K562 (cell line): Measurements from ENCODE around the gene HOXC12. TPM values are rescaled to one million over a fixed set of nuclear protein-coding genes. Genes with fewer than 3 reads are reported as not detected.
A peak's percentile ranks its signal among the peaks of the same experiment; 100 is the strongest.

Source experiments
- ATAC-seq: fragments of 200-7000 bp; cut with Tn5 transposase; 3 replicates; pipeline ENCODE4 v1.9.1; 2020; ENCODE audit warnings: moderate library complexity
- BruUV-seq: library from RNA; stranded (reverse); fragments of 400-500 nt; replicated peaks from 2 replicates; lab custom pipeline; 2021; lab: Mats Ljungman, UMichigan
- CTCF ChIA-PET: fragments of 300-600 bp; formaldehyde crosslinking; extraction: SDS; loops from one replicate; lab custom pipeline; 2021; ENCODE audit warnings: low intra/inter-chr PET ratio; lab: Yijun Ruan, JAX
- POLR2A ChIA-PET: fragments of 300-600, 350-650 bp; sonication (Branson Sonifier 250); formaldehyde crosslinking; extraction: SDS; loops from one replicate; lab custom pipeline; 2021; ENCODE audit warnings: antibody characterized with exemption, inconsistent platforms; lab: Yijun Ruan, JAX
- DNase-seq, 4 experiments: peaks; one replicate each; pipeline versions ENCODE4 v3.0.0 to v3.0.0-alpha.2; 2011 to 2018; ENCODE audit warnings: low spot score in 3 of 4, mixed read lengths in 3 of 4; ENCODE audit errors: extremely low read depth in 1 of 4
- FAIRE-seq: peaks from 2 replicates; lab custom pipeline; 2011; peaks lifted over from hg19 to GRCh38; lab: Jason Lieb, UNC
- H2AFZ ChIP-seq: 2 replicates; pipeline ENCODE4 v1.6.0; 2011; ENCODE audit warnings: low read depth, low read length, control low read depth, inconsistent platforms
- H3K27ac ChIP-seq: fragments of 200-600 bp; 3 replicates; pipeline ENCODE4 v1.8.0; 2011; ENCODE audit warnings: low read depth, mild to moderate bottlenecking, control low read depth, inconsistent platforms, low read length, moderate library complexity, mixed read lengths; ENCODE audit errors: extremely low read depth
- H3K27me3 ChIP-seq, 2 experiments: fragments of 300-600 bp in 1 of 2; 2 replicates in 1 of 2; 3 replicates in 1 of 2; pipeline versions ENCODE4 v1.6.0 to v1.8.0; 2011; ENCODE audit warnings: inconsistent platforms in 2 of 2, low read length in 2 of 2, mild to moderate bottlenecking in 1 of 2, mixed read lengths in 1 of 2, moderate library complexity in 1 of 2; ENCODE audit not compliant: control insufficient read depth in 2 of 2, insufficient read depth in 2 of 2
- H3K36me3 ChIP-seq: fragments of 300-600 bp; 3 replicates; pipeline ENCODE4 v1.8.0; 2011; ENCODE audit warnings: mild to moderate bottlenecking, low read length, inconsistent platforms; ENCODE audit not compliant: control insufficient read depth, insufficient read depth
- H3K4me1 ChIP-seq, 2 experiments: fragments of 200-600 bp in 1 of 2; replicated peaks in 1 of 2; 2 replicates in 1 of 2; 3 replicates in 1 of 2; pipeline versions ENCODE4 v1.5.1 to v1.8.0; 2011; ENCODE audit warnings: inconsistent platforms in 2 of 2, low read length in 2 of 2, mild to moderate bottlenecking in 1 of 2, mixed read lengths in 1 of 2, moderate library complexity in 1 of 2; ENCODE audit not compliant: control insufficient read depth in 2 of 2, insufficient read depth in 2 of 2
- H3K4me2 ChIP-seq: 2 replicates; pipeline ENCODE4 v1.6.1; 2011; ENCODE audit warnings: low read length, control low read depth, inconsistent platforms, mixed read lengths; ENCODE audit not compliant: insufficient read depth
- H3K4me3 ChIP-seq: fragments of 200-600 bp; sonication (generic), shearing (Covaris generic); 2 replicates; pipeline ENCODE4 v1.5.1; 2016; ENCODE audit warnings: control low read depth, inconsistent platforms
- H3K79me2 ChIP-seq: fragments of 200-600 bp; 3 replicates; pipeline ENCODE4 v1.8.0; 2011; ENCODE audit warnings: low read length, inconsistent platforms; ENCODE audit not compliant: control insufficient read depth, insufficient read depth
- H3K9ac ChIP-seq, 2 experiments: 2 replicates each; pipeline versions ENCODE4 v1.6.0 to v1.6.1; 2011; ENCODE audit warnings: low read depth in 2 of 2, low read length in 2 of 2, control low read depth in 1 of 2, inconsistent platforms in 1 of 2, mild to moderate bottlenecking in 1 of 2, mixed read lengths in 1 of 2; ENCODE audit not compliant: insufficient read depth in 1 of 2
- H3K9me1 ChIP-seq: one replicate; pipeline ENCODE4 v1.6.0; 2011; ENCODE audit warnings: inconsistent platforms, mild to moderate bottlenecking, low read length, moderate library complexity; ENCODE audit not compliant: control insufficient read depth, insufficient read depth
- H3K9me3 ChIP-seq: replicated peaks from 2 replicates; pipeline ENCODE4 v1.5.1; 2011; ENCODE audit warnings: low read depth, low read length, inconsistent platforms; ENCODE audit not compliant: control insufficient read depth, insufficient read depth
- H4K20me1 ChIP-seq: replicated peaks from 2 replicates; pipeline ENCODE4 v1.6.1; 2011; ENCODE audit warnings: low read length, inconsistent platforms, mixed read lengths; ENCODE audit not compliant: control insufficient read depth, insufficient read depth
- WGBS: fragments of 100-300 bp; shearing (Covaris generic); methylation state at CpG from one replicate; pipeline ENCODE4 v1.1.6; 2016; ENCODE audit warnings: low coverage, mixed read lengths; ENCODE audit not compliant: insufficient coverage; ENCODE audit errors: missing lambda C conversion rate; 5-methylcytosine and 5-hydroxymethylcytosine counted together
- in situ Hi-C: fragments of 300-500 bp; cut with MboI; formaldehyde crosslinking; loops from 4 replicates; pipeline ENCODE4 v1.15.0; 2018; ENCODE audit warnings: inconsistent platforms, mixed read lengths
- intact Hi-C: fragments of 100-400 bp; cut with micrococcal nuclease; formaldehyde crosslinking; loops from 2 replicates; pipeline ENCODE4 v1.14.2; 2022
- polyA plus RNA-seq, 8 experiments: library from polyadenylated mRNA; depleted of rRNA in 4 of 8; stranded (reverse) in 5 of 8; unstranded in 3 of 8; fragments of >200 nt; fragmentation: Nextera tagmentation in 2 of 8; fragmentation: Illumina TruSeq in 1 of 8; extraction: Ambion mirVana in 2 of 8; extraction: Trizol in 1 of 8; gene quantifications; 2 replicates each; pipeline versions ENCODE4 v1.2.1 to v1.2.3, GENCODE V29; 2011 to 2014; ENCODE audit warnings: inconsistent platforms in 1 of 8, missing spikeins in 1 of 8
- total RNA-seq, 7 experiments: library from RNA; depleted of rRNA in 6 of 7; stranded (reverse); fragments of >200 nt in 6 of 7; fragmentation: Illumina TruSeq in 2 of 7; extraction: Trizol in 2 of 7; gene quantifications; 2 replicates each; pipeline versions ENCODE4 v1.2.1 to v1.2.3, GENCODE V29; 2011 to 2021; ENCODE audit warnings: low replicate concordance in 1 of 7
- TF ChIP-seq, protein P1 (sequence below), 3 experiments: IDR thresholded peaks in 2 of 3; conservative IDR thresholded peaks in 1 of 3; 2 replicates each; pipeline ENCODE4 v1.5.1; 2011 to 2012; ENCODE audit warnings: low read length in 3 of 3, mild to moderate bottlenecking in 3 of 3, control low read depth in 2 of 3, improper control_type of control experiment in 1 of 3, inconsistent platforms in 1 of 3, low read depth in 1 of 3, mixed read lengths in 1 of 3, moderate library complexity in 1 of 3; ENCODE audit not compliant: insufficient read depth in 2 of 3
- TF ChIP-seq, protein P2 (sequence below): sonication (generic); formaldehyde crosslinking; IDR thresholded peaks from 2 replicates; pipeline ENCODE4 v1.8.1; 2023; ENCODE audit warnings: mild to moderate bottlenecking, missing genetic modification reagents

The HOXC12 gene
- total and polyA plus RNA-seq, 9 of the 15 experiments (the other 6 are each of a cell fraction or from before 2014, with no cell fraction given): 0.04 to 0.36 (median 0.11) TPM; not detected in 1

DNA sequence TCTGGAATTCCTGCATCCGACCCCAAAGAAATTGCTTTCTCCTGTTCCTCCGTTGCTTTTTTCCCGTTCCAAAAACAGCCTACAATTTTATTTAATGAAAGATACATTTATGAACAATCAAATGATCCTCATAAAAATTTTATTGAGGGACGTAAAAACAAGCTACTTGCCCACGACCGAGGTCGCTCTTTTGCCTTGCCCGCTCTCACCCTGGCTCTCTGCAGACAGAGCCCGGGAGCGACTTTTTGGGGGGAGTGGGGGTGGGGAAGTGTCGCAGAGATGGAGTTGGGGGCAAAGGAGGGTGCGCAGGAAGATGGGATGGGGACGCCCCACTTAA lies 44.2 kb downstream of the HOXC12 start:
- Histone ChIP-seq H3K4me1 (peaks cover 39 to 78% of the 10 kb centered on the region in 2 experiments), H3K9me1 (no peaks in the 10 kb centered on the region), H3K4me2 (0 out of 2 replicates have a peak overlapping the region, but pooled peaks have one; percentile 95), H3K4me3 (no peak overlapping the region), H3K79me2 (peaks cover 46% of the 10 kb centered on the region), H3K9me3 (no peaks in the 10 kb centered on the region), H2AFZ (no peak overlapping the region), H4K20me1 (no peaks in the 10 kb centered on the region), H3K9ac (peak overlapping the region in 1 of 2 experiments; percentile 99; a peak in 1 of 4 replicates), H3K27me3 (no peaks in the 10 kb centered on the region), H3K36me3 (no peaks in the 10 kb centered on the region), H3K27ac (no peak overlapping the region)
- no TSS peak for BruUV-seq
- in situ Hi-C loops: no loop called here
- TF ChIP-seq, protein P1, sequence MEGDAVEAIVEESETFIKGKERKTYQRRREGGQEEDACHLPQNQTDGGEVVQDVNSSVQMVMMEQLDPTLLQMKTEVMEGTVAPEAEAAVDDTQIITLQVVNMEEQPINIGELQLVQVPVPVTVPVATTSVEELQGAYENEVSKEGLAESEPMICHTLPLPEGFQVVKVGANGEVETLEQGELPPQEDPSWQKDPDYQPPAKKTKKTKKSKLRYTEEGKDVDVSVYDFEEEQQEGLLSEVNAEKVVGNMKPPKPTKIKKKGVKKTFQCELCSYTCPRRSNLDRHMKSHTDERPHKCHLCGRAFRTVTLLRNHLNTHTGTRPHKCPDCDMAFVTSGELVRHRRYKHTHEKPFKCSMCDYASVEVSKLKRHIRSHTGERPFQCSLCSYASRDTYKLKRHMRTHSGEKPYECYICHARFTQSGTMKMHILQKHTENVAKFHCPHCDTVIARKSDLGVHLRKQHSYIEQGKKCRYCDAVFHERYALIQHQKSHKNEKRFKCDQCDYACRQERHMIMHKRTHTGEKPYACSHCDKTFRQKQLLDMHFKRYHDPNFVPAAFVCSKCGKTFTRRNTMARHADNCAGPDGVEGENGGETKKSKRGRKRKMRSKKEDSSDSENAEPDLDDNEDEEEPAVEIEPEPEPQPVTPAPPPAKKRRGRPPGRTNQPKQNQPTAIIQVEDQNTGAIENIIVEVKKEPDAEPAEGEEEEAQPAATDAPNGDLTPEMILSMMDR (IDR thresholded peaks at IDR 0.05 in 2 of 3, conservative IDR thresholded peaks at IDR 0.05 in 1 of 3; ENCODE audit: insufficient read depth in 2 of 3, low read depth in 1 of 3, low read length in 3 of 3): 0 out of 6 replicates have a peak, but pooled peaks of 1 of the 3 experiments have one; percentile 3
- TF ChIP-seq, protein P2, sequence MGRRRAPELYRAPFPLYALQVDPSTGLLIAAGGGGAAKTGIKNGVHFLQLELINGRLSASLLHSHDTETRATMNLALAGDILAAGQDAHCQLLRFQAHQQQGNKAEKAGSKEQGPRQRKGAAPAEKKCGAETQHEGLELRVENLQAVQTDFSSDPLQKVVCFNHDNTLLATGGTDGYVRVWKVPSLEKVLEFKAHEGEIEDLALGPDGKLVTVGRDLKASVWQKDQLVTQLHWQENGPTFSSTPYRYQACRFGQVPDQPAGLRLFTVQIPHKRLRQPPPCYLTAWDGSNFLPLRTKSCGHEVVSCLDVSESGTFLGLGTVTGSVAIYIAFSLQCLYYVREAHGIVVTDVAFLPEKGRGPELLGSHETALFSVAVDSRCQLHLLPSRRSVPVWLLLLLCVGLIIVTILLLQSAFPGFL: no peak
- 68% methylated on average over 12 of the region's 13 CpGs for WGBS
- intact Hi-C loops: loop anchor here (1.0 kb wide), 1 partner anchor 189 kb away; the partner anchor contains the start of gene SMUG1
- ChIA-PET POLR2A (interaction anchor here (0.8 to 5.6 kb wide), 5 partner anchors 11 to 204 kb away, joined by 3 to 43 read pairs (median 4); partner anchors contain the start of gene HOXC12), CTCF (interaction anchor here (0.6 kb wide), 1 partner anchor 290 kb away, joined by 3 read pairs; no protein-coding TSS in a partner anchor)
- FAIRE-seq (no peak), ATAC-seq (no peak), DNase-seq (no peak)
